Neutrophil (primary cell): ENCODE results near the gene ARHGAP19.

ENCODE experiments used
- H3K27ac ChIP-seq: fragments of 200-600 bp; sonication (generic); 2 replicates; pipeline ENCODE4 v1.5.1; 2016; ENCODE audit warnings: mild to moderate bottlenecking, moderate library complexity
- H3K27me3 ChIP-seq: fragments of 200-600 bp; sonication (generic); 2 replicates; pipeline ENCODE4 v1.6.0; 2016; ENCODE audit warnings: mild to moderate bottlenecking
- H3K36me3 ChIP-seq: fragments of 200-600 bp; sonication (generic); 2 replicates; pipeline ENCODE4 v1.5.1; 2017
- H3K4me1 ChIP-seq, 2 experiments: fragments of 200-600 bp in 1 of 2; sonication (generic) in 1 of 2; 1 replicate in 1 of 2; 2 replicates in 1 of 2; pipeline versions ENCODE4 v1.5.1 to v1.6.1; 2013 to 2016; ENCODE audit warnings: low read depth in 1 of 2, low read length in 1 of 2, mild to moderate bottlenecking in 1 of 2, moderate library complexity in 1 of 2; ENCODE audit not compliant: control insufficient read depth in 1 of 2, insufficient read depth in 1 of 2
- H3K4me3 ChIP-seq, 2 experiments: fragments of 200-600 bp in 1 of 2; sonication (generic) in 1 of 2; 1 replicate in 1 of 2; 2 replicates in 1 of 2; pipeline ENCODE4 v1.5.1; 2013 to 2016; ENCODE audit warnings: low read depth in 1 of 2, low read length in 1 of 2, mild to moderate bottlenecking in 1 of 2, moderate library complexity in 1 of 2
- H3K9me3 ChIP-seq: fragments of 200-600 bp; sonication (generic); 2 replicates; pipeline ENCODE4 v1.5.1; 2016
- CTCF ChIP-seq: fragments of 200-600 bp; sonication (generic); IDR thresholded peaks from 2 replicates; pipeline ENCODE4 v1.5.1; 2016; ENCODE audit warnings: antibody characterized with exemption

Gene ARHGAP19

GRCh38 chr10:97185326-97186058 is 106.9 kb downstream of the ARHGAP19 start, which contains the start of gene SLIT1:
SLIT1 (minus strand) TSS chr10:97185959; CDS start chr10:97185674, 285 bp downstream.
- Histone ChIP-seq H3K4me3 (no peak within 1 kb of the TSS), H3K9me3 (no peaks in the 10 kb centered on the region), H3K4me1 (peaks cover 0 to 5% of the 10 kb centered on the region in 2 experiments), H3K36me3 (no peaks in the 10 kb centered on the region), H3K27ac (no peak within 1 kb of the TSS), H3K27me3 (peaks cover 94% of the 10 kb centered on the region)
- TF ChIP-seq CTCF = no peak

GRCh38 chr10:97184971-97185325 is 107.5 kb downstream of the ARHGAP19 start:
- H3K36me3 ChIP-seq = no peaks in the 10 kb centered on the region
- H3K4me1 ChIP-seq = peaks cover 0 to 5% of the 10 kb centered on the region in 2 experiments
- H3K27ac ChIP-seq = no peak overlapping the region
- no peak for TF ChIP-seq CTCF
- H3K4me3 ChIP-seq = no peak overlapping the region
- no peaks in the 10 kb centered on the region for H3K9me3 ChIP-seq
- peaks cover 94% of the 10 kb centered on the region for H3K27me3 ChIP-seq

DNA sequence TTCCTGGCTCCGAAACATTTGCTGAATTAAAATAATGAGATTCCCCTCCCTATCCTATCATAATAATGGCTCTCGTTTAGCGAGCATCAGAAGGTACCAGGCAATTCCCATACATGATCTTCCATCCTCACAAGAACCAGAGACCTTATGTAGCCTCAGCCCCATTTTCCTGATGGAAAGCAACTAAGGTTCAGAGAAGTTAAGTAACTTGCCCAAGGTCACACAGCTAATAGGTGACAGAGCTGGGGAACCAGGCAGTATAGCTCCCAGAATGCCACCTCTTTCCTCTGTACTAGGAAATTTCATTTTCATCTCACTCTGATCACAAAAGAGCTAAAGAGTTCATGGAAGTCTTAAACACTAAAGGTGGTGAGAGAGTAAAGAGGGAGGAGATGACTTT is 109.1 kb downstream of the ARHGAP19 start:
- peaks cover 100% of the 10 kb centered on the region for H3K27me3 ChIP-seq
- no peak overlapping the region for H3K27ac ChIP-seq
- TF ChIP-seq CTCF = no peak
- H3K36me3 ChIP-seq = no peaks in the 10 kb centered on the region
- H3K4me1 ChIP-seq = peaks cover 0 to 5% of the 10 kb centered on the region in 2 experiments
- H3K4me3 ChIP-seq = no peak overlapping the region
- H3K9me3 ChIP-seq = no peaks in the 10 kb centered on the region

DNA sequence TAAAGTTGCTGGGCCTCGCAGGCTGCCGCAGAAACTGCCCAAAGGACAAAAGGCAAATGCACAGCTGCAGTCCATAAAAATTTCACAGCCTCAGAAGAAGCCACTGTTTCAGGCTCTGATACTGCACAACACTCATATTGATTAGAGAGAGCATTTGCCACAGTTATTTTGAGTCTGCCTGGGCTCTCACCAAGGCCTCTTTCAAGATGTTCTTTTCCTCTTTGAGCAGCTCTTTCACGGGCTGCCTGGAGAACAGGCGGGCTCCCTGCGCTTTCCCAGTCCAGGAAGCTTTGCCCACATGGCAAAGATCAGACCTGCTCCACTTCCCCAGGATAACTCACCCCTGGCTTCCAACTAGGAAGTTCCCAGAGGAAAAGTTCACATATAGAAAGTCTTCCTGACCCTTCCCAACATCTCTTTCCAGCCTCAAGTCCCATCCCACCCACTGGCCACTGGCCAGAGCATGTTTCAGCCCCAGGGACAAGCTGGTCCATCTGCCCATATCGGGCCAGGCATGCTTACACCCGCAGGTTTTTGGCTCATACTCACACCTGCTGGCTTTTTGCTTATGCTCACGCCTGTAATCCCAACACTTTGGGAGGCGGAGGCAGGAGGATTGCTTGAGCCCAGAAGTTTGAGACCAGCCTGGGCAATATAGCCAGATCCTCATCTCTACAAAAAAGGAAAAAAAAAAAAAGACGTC is 110.0 kb downstream of the ARHGAP19 start:
- Histone ChIP-seq H3K27ac (no peak overlapping the region), H3K9me3 (no peaks in the 10 kb centered on the region), H3K4me1 (peaks cover 0 to 5% of the 10 kb centered on the region in 2 experiments), H3K27me3 (peaks cover 100% of the 10 kb centered on the region), H3K36me3 (no peaks in the 10 kb centered on the region), H3K4me3 (no peak overlapping the region)
- no peak for TF ChIP-seq CTCF

DNA sequence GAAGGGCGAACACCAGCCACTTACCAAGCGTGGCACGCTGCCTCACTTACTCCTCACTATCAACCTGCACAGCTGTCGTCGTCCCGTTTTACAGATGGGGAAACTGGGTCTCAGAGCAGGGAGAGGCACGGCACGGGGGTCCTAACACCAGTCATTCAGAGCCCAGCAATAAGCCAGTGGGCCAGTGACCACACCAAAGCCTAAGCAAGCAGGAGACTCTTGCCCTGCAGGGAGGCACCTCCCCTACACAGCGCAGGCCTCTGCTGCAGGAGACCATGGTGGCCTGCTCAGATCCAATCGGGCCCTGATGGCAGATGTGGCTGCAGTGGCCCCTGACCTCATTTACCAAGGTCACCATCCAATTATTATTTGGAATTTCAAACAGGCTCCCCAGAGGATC is 111.5 kb downstream of the ARHGAP19 start:
- TF ChIP-seq CTCF = no peak
- peaks cover 100% of the 10 kb centered on the region for H3K27me3 ChIP-seq
- H3K36me3 ChIP-seq = no peaks in the 10 kb centered on the region
- no peaks in the 10 kb centered on the region for H3K9me3 ChIP-seq
- H3K4me1 ChIP-seq = peaks cover 0 to 5% of the 10 kb centered on the region in 2 experiments
- H3K27ac ChIP-seq = no peak overlapping the region
- no peak overlapping the region for H3K4me3 ChIP-seq
